Measurements from ENCODE around the gene SH3GL1.

SH3GL1 gene

DNA sequence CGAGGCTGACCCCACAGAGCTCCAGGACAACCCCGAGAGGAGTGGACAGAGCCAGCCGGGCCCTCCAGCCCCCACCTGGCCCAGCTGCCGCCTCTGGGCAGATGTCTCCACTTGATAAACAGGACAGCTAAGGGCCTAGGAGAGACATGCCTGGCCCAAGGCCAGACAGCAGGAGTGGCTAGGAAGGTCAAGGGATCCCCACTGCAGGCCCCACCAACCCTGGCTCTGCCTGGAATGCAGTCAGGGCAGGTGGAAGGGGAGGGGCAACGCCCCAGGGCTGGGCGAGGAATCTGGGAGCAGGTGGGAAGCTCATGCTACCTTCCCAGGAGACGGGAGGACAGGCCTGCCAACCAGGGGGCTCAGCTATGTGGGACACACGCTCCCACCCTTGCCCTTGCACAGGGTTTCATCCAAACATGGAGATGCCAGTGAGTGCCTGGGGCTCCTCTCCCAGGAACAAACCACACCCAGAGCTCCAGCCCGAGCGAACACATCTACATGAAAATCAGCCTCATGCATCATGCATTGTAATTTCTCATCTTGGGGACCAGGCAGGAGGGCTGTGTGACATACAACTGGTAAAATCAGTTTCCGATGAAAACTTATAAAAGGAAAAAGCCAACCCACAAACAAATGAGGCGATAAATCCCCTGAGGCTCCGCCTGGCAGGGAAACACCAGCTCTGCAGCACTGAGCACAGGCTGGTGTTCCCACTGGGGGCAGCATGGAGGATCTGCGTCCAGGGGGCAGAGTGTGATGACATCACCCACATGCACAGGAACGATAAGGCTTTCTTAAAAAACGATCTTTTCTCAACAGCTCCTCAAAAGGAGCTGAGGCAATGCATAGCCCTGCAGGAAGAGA lies 25.0 kb downstream of the SH3GL1 start:
- DNase-seq (ENCODE audit: low read depth in 3 of 3), result no peak

DNA sequence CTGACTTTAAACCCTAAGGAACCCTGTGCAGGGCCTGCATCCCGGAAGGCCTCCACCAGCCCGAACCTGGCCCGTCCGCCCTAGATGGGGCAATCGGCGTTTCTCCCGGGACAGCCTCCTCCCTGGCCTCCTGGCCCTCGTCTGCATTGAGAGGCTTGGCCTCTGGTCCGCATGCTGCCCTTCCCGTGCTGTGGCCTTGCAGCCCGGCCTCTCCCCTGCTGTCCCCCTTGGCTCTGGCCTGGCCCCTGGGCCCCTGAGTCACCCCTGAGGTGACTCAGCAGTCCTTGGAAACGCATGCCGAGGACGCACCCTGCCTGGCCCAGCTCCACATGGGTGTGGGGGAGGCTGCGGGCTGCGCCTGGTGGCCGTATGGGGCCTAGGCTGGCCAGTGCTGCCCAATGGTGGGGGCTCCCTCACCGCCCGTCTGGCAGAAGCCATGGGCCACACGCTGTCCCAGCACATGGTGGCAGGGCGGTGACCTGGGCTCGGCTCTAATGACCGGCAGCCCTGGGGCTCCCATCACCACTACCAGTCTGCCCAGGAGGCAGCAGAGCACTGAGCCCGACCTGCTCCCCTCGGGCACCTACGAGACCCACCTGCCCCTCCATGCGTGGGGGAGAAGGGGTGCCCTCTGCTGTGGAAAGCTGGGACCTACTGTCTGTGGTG lies 25.7 kb downstream of the SH3GL1 start:
- DNase-seq (ENCODE audit: low read depth in 3 of 3), result no peak

DNA sequence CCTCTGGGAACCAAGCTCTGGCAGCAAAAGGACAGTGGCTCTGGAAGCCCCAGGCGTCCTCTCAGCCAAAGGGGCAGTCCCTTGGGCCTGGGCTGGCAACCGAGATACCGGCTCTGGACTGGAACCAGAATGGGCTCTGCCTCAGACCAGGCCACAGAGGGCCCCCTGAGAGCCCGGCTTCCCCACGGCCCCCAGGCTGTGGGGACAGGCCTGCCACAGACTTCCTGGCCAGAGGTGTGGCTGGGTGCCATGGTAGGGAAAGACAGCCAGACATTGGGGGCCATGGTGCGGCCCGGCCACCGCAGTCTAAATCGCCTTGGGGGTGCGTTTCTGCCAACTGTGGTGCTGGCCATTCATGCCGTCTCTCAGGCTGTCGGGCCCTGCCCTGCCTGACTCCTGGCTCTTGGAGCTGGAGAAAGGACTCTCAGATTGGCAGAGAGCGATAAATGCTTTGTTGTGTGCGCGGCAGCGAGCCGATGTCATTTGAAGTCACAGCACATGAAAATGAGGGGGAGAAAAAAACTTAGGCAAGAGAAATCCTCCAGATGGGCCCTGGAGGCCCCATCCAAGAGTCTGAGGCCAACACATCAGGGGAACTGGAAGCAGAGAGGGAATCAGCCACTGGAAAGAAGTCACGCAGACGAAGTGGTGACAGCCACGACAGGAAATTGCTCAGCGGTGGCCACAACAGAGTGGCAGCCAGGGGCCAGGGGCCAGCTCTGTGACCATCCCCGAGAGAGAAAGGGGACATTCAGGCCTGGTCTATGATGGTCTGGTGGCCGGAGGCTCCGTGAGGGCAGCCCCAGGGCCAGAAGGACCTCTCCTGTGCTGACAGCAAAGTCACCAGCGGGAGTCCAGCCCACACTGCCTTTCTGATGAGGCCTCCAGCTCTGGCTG lies 26.5 kb downstream of the SH3GL1 start:
- no peak for DNase-seq (ENCODE audit: low read depth in 3 of 3)

DNA sequence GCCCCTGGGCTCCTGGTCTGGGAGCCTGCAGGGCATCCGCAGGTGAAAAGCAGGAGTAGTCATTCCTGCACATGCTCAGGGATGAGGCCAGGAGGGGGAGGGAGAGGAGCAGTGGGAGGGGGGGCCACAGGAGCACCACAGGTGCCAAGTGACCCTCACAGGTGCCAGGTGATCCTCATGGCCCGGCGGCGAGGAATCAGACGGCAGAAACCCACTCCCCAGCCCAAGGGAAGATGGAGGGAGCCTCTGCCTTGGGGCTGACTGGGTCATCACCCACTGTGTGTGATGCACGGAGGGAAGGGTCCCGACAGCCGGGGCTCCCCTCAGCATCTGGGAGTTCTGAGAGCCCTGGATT lies 27.4 kb downstream of the SH3GL1 start:
- no peak for DNase-seq (ENCODE audit: low read depth in 3 of 3)

DNA sequence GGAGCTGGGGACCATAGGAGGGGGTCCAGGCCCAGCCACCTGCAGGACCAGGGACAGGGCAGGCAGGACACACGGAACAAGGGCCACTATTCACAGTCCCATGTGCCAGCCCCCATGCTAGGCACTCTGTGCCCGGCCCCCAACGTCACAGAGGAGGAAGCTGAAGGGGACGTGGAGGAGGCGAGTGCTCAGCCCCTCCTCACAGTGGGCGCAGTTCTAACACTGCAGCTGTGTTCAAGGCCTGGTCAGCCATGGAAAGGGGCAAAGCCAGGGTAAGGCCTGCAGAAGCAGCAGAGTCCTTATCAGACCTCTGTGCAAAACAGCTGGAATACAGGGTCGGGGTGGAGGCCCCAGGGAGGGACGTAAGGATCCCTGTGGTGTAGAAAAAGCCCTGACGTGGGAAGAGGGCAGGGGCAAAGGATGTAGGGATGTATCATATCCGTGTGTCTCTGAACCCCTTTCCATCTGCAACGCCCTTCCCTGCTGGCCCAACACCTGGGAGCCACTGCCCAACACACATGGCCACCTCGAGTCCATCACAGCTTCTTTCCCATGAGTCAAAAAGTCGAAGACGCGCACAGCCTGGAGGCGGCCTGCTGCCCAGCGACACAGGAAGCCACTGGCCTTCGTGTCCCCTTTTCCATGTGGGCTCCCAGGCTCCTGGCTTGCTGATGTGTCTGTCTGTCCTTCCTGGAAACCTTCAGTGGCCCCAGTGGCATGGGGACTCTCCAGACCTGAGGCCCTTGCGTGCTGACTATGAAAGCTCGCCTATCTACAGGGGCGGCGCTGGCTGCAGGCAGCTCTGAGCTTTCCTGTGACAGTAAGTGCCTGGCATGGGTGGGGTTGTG lies 28.0 kb downstream of the SH3GL1 start:
- DNase-seq (ENCODE audit: low read depth in 3 of 3), result no peak

DNA sequence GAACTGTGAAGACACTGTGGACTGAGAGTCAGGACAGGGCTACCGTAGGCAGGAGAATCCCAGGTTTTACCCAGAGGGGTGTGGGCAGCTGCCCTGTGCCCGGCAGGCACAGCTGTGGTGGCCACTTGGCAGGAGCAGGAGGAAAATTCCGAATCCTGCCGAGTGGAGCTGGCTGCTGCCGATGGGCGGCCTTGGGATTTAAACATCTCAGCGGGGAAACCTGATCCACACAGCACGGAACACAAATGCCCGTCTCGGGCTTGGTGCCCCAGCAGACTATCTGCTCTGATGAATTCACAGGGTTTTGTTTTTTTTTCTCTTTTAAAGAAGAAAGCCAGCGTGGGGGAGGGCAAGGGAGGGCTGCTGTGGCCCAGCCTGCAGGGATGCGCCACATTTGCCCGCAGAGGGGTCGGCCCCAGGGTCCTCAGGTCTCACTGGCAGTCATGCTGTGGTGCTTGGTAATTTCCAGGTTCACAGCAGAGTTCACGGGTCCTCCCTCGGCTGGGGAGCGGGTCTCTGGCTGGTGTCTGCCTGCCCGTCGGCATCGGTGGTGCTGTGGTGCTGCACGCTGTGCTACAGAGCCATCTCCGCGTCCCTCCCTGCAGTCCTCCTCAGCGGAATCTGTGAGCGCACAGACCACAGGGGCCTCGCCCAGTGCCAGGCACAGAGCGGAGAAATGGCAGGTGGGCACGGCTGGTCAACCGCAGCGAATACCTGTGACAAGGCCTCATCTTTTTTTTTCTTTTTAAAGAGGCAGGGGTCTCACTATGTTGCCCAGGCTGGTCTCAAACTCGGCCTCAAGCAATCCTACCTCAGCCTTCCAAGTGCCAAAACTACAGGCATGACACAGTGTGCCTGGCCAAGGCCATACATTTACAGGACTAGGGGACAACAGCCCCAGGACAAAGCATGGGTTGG lies 28.8 kb downstream of the SH3GL1 start:
- no peak for DNase-seq (ENCODE audit: low read depth in 3 of 3)

DNA sequence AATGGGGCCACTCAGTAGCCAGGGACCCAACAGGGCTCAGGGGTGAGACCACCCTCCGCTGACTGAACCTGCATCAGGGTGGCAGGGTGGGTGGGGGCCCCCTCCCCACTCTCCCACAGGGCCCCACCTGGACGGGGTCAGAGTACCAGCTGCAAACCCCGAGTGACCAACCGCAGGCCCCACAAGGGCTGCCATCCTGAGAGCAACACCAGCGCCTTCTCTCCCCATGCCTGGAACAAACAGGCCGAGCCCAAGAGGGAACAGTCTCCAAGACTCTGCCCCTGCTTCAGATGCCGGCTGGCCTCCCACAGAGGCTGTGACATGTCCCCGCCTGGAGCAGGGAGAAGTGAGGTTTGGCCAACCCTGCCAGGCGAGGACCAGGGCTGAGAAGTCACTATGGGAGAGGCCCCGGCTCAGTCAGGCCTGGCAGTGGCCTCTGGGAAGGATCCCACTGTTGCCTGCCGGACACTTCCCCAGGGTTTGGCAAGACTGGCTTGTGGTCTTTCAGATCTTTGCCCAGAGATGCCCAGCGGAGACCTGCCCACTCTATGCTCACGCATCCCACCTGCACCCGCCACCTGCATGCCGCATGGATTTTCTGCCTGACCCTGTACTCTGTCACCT lies 29.8 kb downstream of the SH3GL1 start:
- DNase-seq (ENCODE audit: low read depth in 3 of 3), result no peak

DNA sequence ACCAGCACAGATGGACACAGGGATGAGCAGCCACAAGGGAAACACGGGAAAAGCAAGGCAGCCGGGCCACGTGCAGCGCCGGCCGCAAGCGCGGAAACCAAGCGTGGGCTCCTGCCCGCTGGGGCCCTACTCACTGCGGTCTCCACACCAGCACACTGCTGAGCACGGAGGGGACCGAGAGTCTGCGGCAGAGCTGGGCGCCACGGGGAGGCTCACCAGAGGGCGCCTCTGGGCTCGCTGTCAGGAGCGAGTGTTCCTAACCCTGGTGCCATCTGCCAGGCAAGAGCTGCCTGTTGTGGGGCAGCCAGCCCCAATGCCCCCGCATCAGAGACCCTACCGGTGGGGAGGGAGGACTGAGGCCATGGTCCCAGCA lies 30.5 kb downstream of the SH3GL1 start:
- peak; percentile 55 to 64 (median 62) for DNase-seq (ENCODE audit: low read depth in 3 of 3)

DNA sequence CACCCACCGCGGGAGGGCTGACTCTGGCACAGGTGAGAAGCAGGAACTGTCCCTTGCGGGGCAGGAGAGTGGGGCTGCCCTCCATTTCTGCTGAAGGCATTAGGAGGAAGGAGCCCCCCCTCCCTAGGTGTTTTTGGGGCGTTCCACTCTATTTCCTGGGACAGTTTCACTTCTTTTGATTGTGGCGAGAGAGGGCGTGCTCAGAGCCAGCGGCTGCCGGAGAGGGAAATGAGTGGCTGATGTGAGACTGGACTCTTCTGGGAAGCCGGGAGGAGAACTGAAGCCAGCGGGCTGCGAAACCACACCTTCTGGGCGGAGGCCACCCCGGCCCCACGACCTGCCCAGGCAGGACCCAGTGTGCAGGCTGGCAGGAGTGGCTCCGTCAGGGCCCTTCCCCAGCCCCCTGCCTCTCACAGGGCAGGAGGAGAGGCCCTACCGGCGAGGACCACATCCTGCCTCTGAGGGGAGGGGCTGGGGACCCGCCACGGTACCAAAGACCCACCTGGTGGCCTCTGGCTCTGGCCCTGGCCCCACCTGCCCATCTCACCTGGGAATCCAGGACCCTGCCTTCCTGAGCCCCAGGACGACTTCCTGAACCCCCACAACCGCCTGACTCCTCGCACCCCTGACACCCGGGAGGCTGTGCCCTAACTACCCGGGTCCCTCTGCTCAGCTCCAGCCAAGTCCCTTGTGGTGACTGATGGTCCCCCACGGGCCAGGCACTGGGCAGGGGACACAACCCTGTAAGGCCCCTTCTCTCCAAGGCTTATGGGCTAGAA lies 31.0 kb downstream of the SH3GL1 start:
- peak; percentile 32 to 43 (median 33) for DNase-seq (ENCODE audit: low read depth in 3 of 3)

DNA sequence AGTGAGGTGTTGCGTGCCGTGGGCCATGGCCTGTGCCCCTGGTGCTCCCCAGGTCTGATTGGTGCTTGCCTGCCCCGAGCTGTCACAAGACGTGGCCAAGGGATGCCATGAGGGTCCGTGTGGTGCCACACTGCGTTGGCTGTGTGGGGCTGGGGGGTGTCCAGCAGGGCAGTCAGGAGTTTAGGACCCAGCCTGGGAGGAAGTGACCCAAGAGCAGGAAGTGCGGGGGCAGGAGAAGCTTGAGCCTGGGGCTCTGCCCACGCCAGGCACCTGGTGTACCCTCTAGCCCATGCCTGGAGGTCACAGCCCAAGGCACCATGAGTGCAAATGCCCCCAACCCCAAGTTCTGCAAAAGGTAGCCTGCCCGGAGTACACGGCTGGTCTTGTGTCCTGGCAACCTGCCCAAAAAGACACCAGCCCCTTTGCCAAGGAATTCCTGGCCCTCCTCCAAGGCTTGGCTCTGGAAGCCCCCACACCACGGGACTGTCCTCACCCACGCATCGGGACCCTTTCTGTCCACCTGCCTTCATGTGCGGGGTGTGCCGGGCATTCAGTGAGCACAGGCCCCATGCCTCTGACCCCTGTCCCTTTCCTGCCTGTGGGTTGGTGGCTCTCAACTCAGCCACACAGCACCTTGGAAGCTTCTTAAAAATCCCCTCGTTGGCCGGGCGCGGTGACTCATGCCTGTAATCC lies 32.1 kb downstream of the SH3GL1 start:
- no peak for DNase-seq (ENCODE audit: low read depth in 3 of 3)

DNA sequence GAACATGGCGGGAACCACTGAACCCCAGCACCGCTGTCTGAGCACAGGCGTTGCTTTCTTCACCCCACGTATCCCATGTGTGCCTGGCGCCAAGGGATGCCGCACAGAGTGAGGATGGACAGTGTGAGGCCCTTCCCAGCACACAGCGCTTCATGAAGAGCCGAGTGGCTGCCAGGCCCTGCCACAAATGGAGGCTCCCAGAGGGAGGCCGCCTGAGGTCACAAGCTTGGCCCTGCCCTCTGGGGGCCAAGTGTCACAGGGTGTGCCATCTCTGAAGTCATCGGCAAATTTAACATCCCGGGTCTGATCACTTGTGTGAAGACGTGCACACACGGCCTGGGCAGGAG lies 32.6 kb downstream of the SH3GL1 start:
- DNase-seq (ENCODE audit: low read depth in 3 of 3), result no peak

DNA sequence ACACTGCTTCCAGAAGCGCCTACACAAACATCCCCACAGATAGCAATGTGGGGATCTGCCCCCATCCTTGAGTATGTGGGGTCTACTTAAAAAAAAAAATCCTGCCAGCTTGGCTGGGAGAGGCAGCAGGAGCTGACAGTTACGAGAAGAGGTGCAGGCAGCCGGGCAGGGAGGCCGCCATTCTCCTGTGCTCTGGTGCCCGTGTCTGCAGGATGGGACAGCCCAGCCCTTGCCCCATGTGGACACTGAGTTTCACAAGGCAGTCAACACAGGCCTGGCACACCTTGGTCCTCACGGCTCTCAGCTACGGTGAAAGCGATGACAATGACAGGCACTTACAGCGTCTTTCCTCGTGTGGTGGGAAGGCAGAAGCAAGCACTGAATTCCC lies 33.0 kb downstream of the SH3GL1 start:
- DNase-seq (ENCODE audit: low read depth in 3 of 3), result no peak

DNA sequence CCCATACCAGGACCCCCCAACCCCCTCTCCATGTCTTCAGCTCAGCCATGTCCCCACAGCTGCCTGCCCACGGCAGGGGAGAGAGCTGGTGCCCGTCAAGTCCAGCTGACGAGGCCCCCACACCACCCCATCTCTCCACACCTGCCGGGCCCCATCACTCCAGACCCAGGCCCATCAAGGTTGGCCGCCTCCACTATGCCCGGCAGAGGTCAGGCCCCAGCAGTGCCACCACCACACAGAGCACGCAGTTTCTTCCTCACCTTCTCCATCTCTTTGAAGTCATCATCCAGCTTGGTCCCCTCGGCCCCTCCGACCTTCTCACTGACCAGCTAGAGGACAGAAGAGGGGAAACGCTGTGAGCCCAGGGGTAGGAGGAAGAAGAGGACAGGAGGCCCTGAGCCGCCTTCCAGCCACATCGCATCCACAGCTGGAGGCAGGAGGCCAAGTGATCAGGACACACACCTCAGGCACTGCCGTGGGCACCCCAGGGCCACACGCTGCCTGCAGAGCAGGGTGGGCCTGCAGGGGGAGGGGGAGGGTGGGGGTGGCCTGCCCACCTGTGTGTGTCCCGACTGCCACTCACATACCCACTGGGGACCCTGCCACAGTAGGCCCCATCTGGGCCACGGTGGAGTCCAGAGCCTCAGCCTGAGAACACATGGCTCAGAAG lies 33.5 kb downstream of the SH3GL1 start:
- no peak for DNase-seq (ENCODE audit: low read depth in 3 of 3)

DNA sequence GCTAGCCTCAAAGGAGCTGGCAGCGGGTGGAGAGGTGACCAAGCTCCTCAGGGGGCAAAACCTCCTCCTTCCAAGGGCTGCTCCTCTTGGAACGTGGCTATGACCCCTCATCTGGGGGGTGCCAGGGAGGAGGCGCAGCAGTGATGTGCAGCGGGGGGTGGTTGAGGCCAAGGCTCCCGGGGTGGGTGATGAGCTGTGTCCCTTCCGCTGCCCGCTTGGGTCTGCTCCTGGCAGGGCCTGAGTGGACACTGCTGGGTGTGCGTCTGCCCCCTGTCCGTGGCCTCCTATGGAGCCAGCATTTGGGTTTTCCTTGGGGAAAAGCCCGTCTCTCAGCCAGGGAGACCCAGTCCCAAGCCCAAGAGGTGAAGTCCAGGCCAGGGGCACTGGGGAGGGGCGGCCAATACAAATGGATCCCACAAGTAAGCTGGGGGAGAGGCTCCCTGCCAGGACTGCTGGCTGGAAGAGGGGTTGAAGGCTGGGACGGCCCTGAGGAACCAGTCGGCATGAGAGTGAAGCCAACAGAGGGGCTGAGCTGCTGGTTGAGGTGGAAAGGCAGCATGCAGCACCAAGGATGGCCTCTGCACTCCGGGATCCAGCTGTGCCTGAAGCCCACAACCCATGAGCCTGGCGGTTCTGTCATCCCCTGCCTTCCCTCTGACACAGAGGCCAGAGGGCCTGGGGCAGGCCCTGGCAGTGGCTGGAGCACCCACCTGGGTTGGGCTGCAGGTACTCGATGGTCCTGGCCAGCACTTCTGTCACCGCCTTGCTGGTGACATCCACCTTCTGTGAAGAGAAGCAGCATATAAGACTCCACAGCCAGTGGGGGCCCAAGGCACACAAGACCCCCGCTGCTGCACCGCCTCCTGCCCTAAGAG lies 34.3 kb downstream of the SH3GL1 start:
- no peak for DNase-seq (ENCODE audit: low read depth in 3 of 3)

DNA sequence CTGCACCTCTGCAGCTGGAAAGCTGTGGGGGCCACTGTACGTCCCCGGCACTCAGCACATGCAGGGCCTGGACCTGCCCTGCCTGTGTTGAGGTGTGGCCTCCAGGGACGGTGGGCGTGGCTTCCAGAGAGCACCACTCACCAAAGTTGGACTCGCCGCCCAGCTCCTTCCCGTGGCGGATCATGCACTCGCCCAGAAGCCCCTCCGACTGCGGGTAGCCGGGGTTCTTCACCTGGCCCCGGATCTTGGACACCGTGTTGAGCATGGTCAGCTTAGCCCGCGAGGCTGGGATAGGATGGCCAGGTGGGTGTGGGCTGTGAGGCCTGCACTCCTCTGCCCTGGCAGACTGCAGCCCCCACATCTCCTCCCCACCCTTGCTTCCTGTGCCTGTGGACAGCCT lies 35.0 kb downstream of the SH3GL1 start:
- no peak for DNase-seq (ENCODE audit: low read depth in 3 of 3)

DNA sequence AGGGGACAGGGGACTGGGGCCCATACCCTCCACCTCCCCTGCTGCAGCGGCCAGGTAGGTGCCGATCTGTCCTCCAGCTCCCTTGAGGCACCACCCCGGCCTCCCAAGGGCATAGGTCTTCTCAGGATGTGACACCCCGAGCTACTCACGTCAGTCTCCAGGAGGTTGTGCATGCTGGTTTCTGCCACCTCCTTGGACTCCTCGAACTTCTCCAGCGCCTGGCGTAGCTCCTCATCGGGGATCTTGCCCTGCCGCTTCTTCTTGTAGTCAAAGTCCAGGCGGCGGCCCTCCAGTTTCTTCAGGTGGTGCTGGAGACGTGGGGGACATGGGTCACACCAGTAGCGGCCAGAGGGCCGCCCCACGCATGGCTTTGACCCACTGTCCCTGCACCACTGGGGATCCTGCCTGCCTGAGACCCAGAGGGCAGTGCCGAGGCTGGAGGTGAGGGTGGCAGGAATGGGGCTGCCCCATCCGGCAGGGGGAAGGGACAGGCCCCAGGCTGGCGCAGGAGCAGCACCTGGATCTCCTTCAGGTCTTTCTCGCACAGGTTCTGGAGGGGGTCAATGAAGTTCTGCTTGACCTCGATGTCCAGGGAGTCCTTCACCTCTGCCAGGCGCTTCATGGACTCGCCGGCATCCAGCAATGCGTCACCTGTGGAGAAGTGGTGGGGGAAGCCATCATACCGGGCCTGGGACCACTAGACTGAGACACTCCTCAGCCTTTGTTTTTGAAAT lies 36.6 kb downstream of the SH3GL1 start:
- no peak for DNase-seq (ENCODE audit: low read depth in 3 of 3)
